Activated T-cell treated with anti-CD3 and anti-CD28 coated beads, Interleukin-2, amount 50 U/mL, for 1 hour (primary cell): ENCODE data around the gene THOP1.

ENCODE experiments used
- DNase-seq: peaks from one replicate; pipeline ENCODE4 v3.0.0-alpha.2; 2020

THOP1 gene

GRCh38 chr19:2804156-2805004, 19.1 kb downstream of the THOP1 start:
- DNase-seq: no peak

- no peak for DNase-seq
Observed at GRCh38 chr19:2805261-2805900, 20.1 kb downstream of the THOP1 start.

GRCh38 chr19:2805991-2806649, 20.8 kb downstream of the THOP1 start:
- DNase-seq: no peak

- DNase-seq: no peak
Observed at GRCh38 chr19:2806736-2807378, 21.6 kb downstream of the THOP1 start.

- no peak for DNase-seq
Observed at GRCh38 chr19:2807379-2808128, 22.3 kb downstream of the THOP1 start.

- DNase-seq: no peak
Observed at GRCh38 chr19:2808129-2808941, 23.0 kb downstream of the THOP1 start.

GRCh38 chr19:2809387-2810140, 24.3 kb downstream of the THOP1 start:
- no peak for DNase-seq

- no peak for DNase-seq
Observed at GRCh38 chr19:2810141-2811091, 25.1 kb downstream of the THOP1 start.

GRCh38 chr19:2811221-2811722, 26.0 kb downstream of the THOP1 start:
- no peak for DNase-seq

- DNase-seq: no peak
Observed at GRCh38 chr19:2811735-2812413, 26.6 kb downstream of the THOP1 start.

- DNase-seq: no peak
Observed at GRCh38 chr19:2812414-2813234, 27.3 kb downstream of the THOP1 start.

- no peak for DNase-seq
Observed at GRCh38 chr19:2813235-2814160, 28.2 kb downstream of the THOP1 start.

GRCh38 chr19:2814426-2814825, 29.1 kb downstream of the THOP1 start:
- no peak for DNase-seq

GRCh38 chr19:2815191-2815614, 29.9 kb downstream of the THOP1 start:
- no peak for DNase-seq

GRCh38 chr19:2815923-2816322, 30.6 kb downstream of the THOP1 start:
- no peak for DNase-seq

GRCh38 chr19:2816641-2817040, 31.3 kb downstream of the THOP1 start:
- DNase-seq: no peak
